A549 (cell line): Measurements from ENCODE around the gene SFR1.

Source experiments
- CTCF ChIP-seq: fragments of >200 bp; sonication (Bioruptor Twin); formaldehyde crosslinking; IDR thresholded peaks from 3 replicates; pipeline ENCODE4 v1.5.1; 2016
- EP300 ChIP-seq, 2 experiments: fragments of >200 bp; sonication (Bioruptor Twin); formaldehyde crosslinking; IDR thresholded peaks; 2 replicates in 1 of 2; 3 replicates in 1 of 2; pipeline ENCODE4 v1.6.1; 2016 to 2017
- JUN ChIP-seq, 2 experiments: fragments of >200 bp; sonication (Bioruptor Twin); formaldehyde crosslinking; IDR thresholded peaks; 2 replicates in 1 of 2; 3 replicates in 1 of 2; pipeline ENCODE4 v1.6.1; 2016 to 2017
- MYC ChIP-seq: IDR thresholded peaks from 2 replicates; pipeline ENCODE4 v1.6.1; 2012; ENCODE audit warnings: mild to moderate bottlenecking, inconsistent platforms, low read length, improper control_type of control experiment, borderline replicate concordance
- POLR2A ChIP-seq: IDR thresholded peaks from 2 replicates; pipeline ENCODE4 v1.6.1; 2012; ENCODE audit warnings: mild to moderate bottlenecking, low read length
- RAD21 ChIP-seq, 2 experiments: fragments of >200 bp in 1 of 2; sonication (Bioruptor Twin) in 1 of 2; formaldehyde crosslinking in 1 of 2; IDR thresholded peaks in 1 of 2; conservative IDR thresholded peaks in 1 of 2; 2 replicates in 1 of 2; 3 replicates in 1 of 2; pipeline ENCODE4 v1.6.1; 2012 to 2018; ENCODE audit warnings: inconsistent platforms in 1 of 2
- ZSCAN20 ChIP-seq: fragments of 250-450 bp; sonication (Bioruptor Pico); IDR thresholded peaks from 2 replicates; pipeline ENCODE4 v1.8.0; 2022; ENCODE audit warnings: mild to moderate bottlenecking, moderate library complexity

DNA sequence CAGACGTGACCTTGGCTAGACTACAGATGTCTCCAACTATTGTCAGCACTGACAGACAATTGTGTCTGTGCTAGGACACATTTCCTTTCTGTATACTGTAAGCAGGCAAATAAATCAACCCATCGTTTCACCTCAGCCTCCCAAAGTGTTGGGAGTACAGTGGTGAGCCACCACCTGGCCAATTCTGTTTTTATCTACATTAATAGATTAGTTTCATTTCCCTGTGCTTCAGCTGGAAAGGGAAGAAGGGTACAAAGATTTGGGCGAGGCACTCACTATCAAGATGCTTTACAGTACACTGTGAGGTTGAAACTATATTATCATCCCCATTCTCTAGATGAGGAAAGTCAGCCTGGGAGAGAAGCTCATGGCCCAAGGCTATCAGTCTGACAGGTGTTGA lies 21.9 kb downstream of the SFR1 start:
- no peak for TF ChIP-seq POLR2A
- no peak for TF ChIP-seq CTCF
- TF ChIP-seq JUN (IDR thresholded peaks at IDR 0.05), result no peak
- no peak for TF ChIP-seq EP300 (IDR thresholded peaks at IDR 0.05)
- TF ChIP-seq RAD21 (conservative IDR thresholded peaks at IDR 0.05 in 1 of 2, IDR thresholded peaks at IDR 0.05 in 1 of 2), result no peak
- TF ChIP-seq MYC, result no peak
- no peak for TF ChIP-seq ZSCAN20
